BLaER1 treated with 17β-estradiol and CSF1 and Interleukin-3, amounts not matched to agents 10 nM and 100 nM (cell line): ENCODE measurements around the gene GPR161.
A peak's percentile ranks its signal among the peaks of the same experiment; 100 is the strongest.
"Not testable (repeated sequence)": the region's sequence is repeated elsewhere in the genome, so short reads cannot be mapped to it uniquely, and the experiment has no call there.

Experiments used
- H3K27ac ChIP-seq, 11 experiments: shearing (Covaris generic); formaldehyde crosslinking; 2 replicates each; pipeline ENCODE4 v1.8.1; 2022
- H3K27me3 ChIP-seq, 11 experiments: shearing (Covaris generic); formaldehyde crosslinking; 2 replicates each; pipeline ENCODE4 v1.8.1; 2022
- H3K36me3 ChIP-seq, 11 experiments: shearing (Covaris generic); formaldehyde crosslinking; 2 replicates each; pipeline ENCODE4 v1.8.1; 2022
- H3K4me1 ChIP-seq, 10 experiments: shearing (Covaris generic); formaldehyde crosslinking; 2 replicates each; pipeline ENCODE4 v1.8.1; 2022
- H3K4me2 ChIP-seq, 11 experiments: shearing (Covaris generic); formaldehyde crosslinking; 2 replicates each; pipeline ENCODE4 v1.8.1; 2022
- H3K4me3 ChIP-seq, 10 experiments: shearing (Covaris generic); formaldehyde crosslinking; 2 replicates each; pipeline ENCODE4 v1.8.1; 2022
- H3K9ac ChIP-seq, 11 experiments: shearing (Covaris generic); formaldehyde crosslinking; 2 replicates each; pipeline ENCODE4 v1.8.1; 2022
- H3K9me3 ChIP-seq, 11 experiments: shearing (Covaris generic); formaldehyde crosslinking; replicated peaks in 1 of 11; 2 replicates each; pipeline ENCODE4 v1.8.1; 2022
- H4K20me1 ChIP-seq, 11 experiments: shearing (Covaris generic); formaldehyde crosslinking; 2 replicates each; pipeline ENCODE4 v1.8.1; 2022
- Cebpa-rat ChIP-seq, 11 experiments: shearing (Covaris generic); IDR thresholded peaks; 2 replicates each; pipeline ENCODE4 v1.8.1; 2022

Gene GPR161

DNA sequence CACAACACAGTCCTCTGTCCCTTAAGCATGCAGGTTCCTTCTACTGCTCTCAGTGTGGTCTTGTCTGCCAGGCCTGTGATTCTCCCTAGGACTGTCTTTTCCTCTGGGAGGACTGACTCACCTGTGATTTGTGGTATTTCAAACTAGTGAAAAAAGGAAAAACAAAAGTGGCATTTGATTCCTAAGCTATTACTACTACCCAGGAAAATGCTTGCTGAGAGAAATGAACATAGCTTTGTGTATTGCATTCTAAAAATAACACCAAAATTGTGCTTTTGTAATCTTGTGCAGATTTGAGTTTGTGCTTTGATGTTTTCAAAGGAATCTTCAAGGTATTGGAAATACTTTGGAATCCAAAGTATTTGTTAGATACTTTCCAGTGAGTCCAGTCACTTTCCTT lies 57.0 kb downstream of the GPR161 start:
- H3K4me2 ChIP-seq: no peak overlapping the region
- no peak overlapping the region for H3K27ac ChIP-seq
- no peak for TF ChIP-seq Cebpa-rat (IDR thresholded peaks at IDR 0.05)

DNA sequence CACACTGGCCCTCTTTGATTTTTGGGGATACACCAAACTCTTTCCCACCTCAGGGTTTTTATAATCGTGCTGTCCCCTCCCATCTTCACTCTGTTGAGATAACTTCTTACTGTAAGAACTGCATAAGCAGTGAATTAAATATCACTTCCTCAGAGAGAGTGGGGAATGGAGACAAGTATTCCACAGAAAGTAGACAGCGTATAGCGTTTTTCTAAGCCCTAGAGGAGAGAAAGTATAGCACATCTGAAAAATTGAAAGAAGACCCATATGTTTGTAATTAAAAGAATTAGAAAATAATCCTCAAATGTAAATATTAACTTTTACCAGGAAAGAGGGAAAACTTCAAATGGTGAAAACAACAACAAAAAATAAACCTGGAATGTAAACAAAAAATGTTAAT lies 67.3 kb downstream of the GPR161 start:
- no peaks in the 10 kb centered on the region for H4K20me1 ChIP-seq
- no peak overlapping the region for H3K27ac ChIP-seq
- H3K4me2 ChIP-seq: no peak overlapping the region
- no peak for TF ChIP-seq Cebpa-rat (IDR thresholded peaks at IDR 0.05)
- no peaks in the 10 kb centered on the region for H3K4me1 ChIP-seq
- peaks cover 66 to 98% (median 88%) of the 10 kb centered on the region in 11 experiments for H3K36me3 ChIP-seq
- H3K4me3 ChIP-seq: no peak overlapping the region
- no peaks in the 10 kb centered on the region for H3K9me3 ChIP-seq
- H3K9ac ChIP-seq: no peak overlapping the region
- H3K27me3 ChIP-seq: no peaks in the 10 kb centered on the region

More for the DNA sequence above, 57.0 kb downstream of the GPR161 start:
- no peaks in the 10 kb centered on the region for H3K27me3 ChIP-seq
- no peak overlapping the region for H3K4me3 ChIP-seq
- H3K9me3 ChIP-seq: no peaks in the 10 kb centered on the region
- H3K9ac ChIP-seq: no peak overlapping the region
- H3K4me1 ChIP-seq: peaks cover 0 to 23% (median 0%) of the 10 kb centered on the region in 10 experiments; a peak in 8 of 20 replicates
- H3K36me3 ChIP-seq: peaks cover 25 to 45% (median 33%) of the 10 kb centered on the region in 11 experiments; a peak in 21 of 22 replicates
- no peaks in the 10 kb centered on the region; a peak in 1 of 22 replicates for H4K20me1 ChIP-seq

DNA sequence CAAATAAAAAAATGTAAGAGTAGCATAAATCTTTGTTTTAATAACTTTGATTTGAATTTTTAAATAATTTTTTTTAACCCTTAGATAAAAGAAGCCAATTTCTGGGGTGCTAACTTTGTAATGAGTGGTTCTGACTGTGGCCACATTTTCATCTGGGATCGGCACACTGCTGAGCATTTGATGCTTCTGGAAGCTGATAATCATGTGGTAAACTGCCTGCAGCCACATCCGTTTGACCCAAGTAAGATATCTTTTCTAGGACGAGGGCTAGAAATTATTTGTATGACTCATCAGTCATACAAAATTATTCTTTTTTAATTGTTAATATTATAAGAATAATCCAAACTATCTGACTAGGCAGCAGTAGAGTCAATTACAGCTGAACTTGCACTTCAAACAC lies 71.2 kb downstream of the GPR161 start:
- no peak for TF ChIP-seq Cebpa-rat (IDR thresholded peaks at IDR 0.05)
- no peaks in the 10 kb centered on the region for H3K9me3 ChIP-seq
- no peaks in the 10 kb centered on the region for H3K27me3 ChIP-seq
- no peak overlapping the region for H3K9ac ChIP-seq
- no peaks in the 10 kb centered on the region for H3K4me1 ChIP-seq
- H3K4me3 ChIP-seq: no peak overlapping the region
- peaks cover 43 to 88% (median 61%) of the 10 kb centered on the region in 11 experiments for H3K36me3 ChIP-seq
- H3K4me2 ChIP-seq: no peak overlapping the region
- 0 out of 22 replicates have a peak, but pooled peaks cover 0 to 3% (median 0%) of the 10 kb centered on the region in 11 experiments for H4K20me1 ChIP-seq
- no peak overlapping the region for H3K27ac ChIP-seq

DNA sequence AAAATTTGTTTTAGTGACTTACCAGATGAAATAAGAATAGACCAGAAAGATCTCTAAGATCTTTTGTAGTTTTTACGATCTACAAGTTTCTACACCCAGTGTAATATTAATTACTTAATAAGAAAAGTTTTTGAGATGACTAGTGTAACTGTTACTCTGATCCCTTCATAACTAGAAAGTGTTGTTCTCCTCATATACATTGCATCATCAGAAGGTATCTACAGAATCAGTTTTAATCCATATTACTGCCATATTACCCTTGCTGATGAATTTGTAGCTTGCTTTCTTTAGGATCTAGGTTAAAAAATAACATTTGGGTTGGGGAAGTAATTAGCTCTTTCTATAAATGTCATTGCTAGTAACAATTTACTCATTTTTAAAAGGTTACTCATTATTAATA lies 72.5 kb downstream of the GPR161 start:
- no peak for TF ChIP-seq Cebpa-rat (IDR thresholded peaks at IDR 0.05)
- H3K4me3 ChIP-seq: no peak overlapping the region
- peaks cover 39 to 88% (median 61%) of the 10 kb centered on the region in 11 experiments for H3K36me3 ChIP-seq
- no peak overlapping the region for H3K9ac ChIP-seq
- no peaks in the 10 kb centered on the region for H3K27me3 ChIP-seq
- no peak overlapping the region for H3K27ac ChIP-seq
- H4K20me1 ChIP-seq: peaks cover 0 to 3% (median 0%) of the 10 kb centered on the region in 11 experiments; a peak in 1 of 22 replicates
- no peak overlapping the region for H3K4me2 ChIP-seq
- H3K4me1 ChIP-seq: no peaks in the 10 kb centered on the region
- no peaks in the 10 kb centered on the region for H3K9me3 ChIP-seq

DNA sequence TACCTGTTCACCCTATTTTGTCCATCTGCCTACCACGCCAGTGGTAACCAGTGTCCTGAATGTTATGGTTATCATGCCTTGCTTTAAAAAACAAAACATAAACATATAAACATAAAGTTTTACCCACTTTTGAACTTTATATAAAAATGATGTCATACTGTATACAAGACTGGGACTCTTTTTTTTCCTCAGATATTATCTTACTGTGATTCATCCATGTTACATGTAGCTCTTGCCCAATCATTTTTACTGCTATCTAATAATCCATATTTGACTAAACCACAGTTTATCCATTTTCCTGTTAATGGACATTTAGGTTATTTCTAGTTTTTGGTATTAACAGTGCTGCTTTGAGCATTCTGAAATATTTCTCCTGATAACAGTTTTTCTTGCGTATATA lies 78.8 kb downstream of the GPR161 start:
- H3K4me2 ChIP-seq: no peak overlapping the region
- peaks cover 13 to 52% (median 27%) of the 10 kb centered on the region in 11 experiments; a peak in 18 of 22 replicates for H3K36me3 ChIP-seq
- TF ChIP-seq Cebpa-rat (IDR thresholded peaks at IDR 0.05): no peak
- no peak overlapping the region for H3K27ac ChIP-seq
- H3K9me3 ChIP-seq: no peaks in the 10 kb centered on the region
- H3K4me1 ChIP-seq: peaks cover 0 to 16% (median 8%) of the 10 kb centered on the region in 10 experiments; a peak in 12 of 20 replicates
- no peaks in the 10 kb centered on the region for H3K27me3 ChIP-seq
- H4K20me1 ChIP-seq: peaks cover 0 to 3% (median 0%) of the 10 kb centered on the region in 11 experiments; a peak in 1 of 22 replicates
- H3K9ac ChIP-seq: no peak overlapping the region
- no peak overlapping the region for H3K4me3 ChIP-seq

DNA sequence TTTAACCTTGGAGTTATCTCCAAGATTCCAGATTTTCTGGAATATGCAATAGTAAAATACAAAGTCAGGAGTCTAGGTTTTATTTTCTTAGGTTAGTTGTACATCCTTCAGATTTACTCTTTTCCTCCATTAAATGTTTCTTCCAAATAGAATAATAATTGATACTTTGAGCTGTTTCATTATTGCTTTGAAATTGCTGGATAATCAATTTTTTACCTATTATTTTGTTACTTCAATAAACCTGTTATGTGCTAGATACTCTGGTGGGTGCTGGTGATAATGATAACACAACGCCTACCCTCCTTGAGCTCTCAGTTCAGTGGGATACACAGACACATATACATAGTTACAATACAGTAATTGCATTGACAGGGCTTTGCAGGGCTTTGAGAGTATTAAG lies 79.4 kb downstream of the GPR161 start:
- peaks cover 0 to 3% (median 0%) of the 10 kb centered on the region in 11 experiments; a peak in 1 of 22 replicates for H4K20me1 ChIP-seq
- H3K9ac ChIP-seq: no peak overlapping the region

DNA sequence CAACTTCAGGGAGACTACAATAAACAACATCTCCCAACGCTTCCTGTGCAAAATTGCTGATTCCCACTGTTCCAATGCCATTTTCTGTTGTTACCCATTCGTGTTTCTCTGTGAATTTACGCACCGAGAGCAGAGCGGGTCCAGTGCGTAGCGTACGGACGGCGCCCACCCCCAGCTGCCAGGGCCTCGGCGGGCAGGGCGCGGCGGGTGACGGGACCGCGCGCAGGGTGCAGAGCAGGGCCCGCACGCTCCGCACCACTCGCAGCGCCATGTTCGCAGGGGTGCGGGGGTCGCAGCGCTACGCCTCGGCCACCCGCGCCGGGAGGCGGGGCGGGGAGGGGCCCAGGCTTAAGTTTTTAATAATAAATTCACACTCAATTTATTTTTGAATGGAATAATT lies 80.6 kb downstream of the GPR161 start:
- H3K9me3 ChIP-seq, H3K9ac ChIP-seq, H3K27me3 ChIP-seq, H3K4me2 ChIP-seq, H4K20me1 ChIP-seq, H3K27ac ChIP-seq, H3K4me3 ChIP-seq: not testable (repeated sequence)
- Histone ChIP-seq H3K4me1 (peaks cover 0 to 16% (median 8%) of the 10 kb centered on the region in 10 experiments; a peak in 12 of 20 replicates), H3K36me3 (peaks cover 13 to 56% (median 33%) of the 10 kb centered on the region in 11 experiments; a peak in 18 of 22 replicates)

More for the DNA sequence above, 79.4 kb downstream of the GPR161 start:
- H3K4me2 ChIP-seq: no peak overlapping the region
- peaks cover 13 to 53% (median 31%) of the 10 kb centered on the region in 11 experiments; a peak in 18 of 22 replicates for H3K36me3 ChIP-seq
- H3K4me3 ChIP-seq: no peak overlapping the region
- no peak for TF ChIP-seq Cebpa-rat (IDR thresholded peaks at IDR 0.05)
- H3K27ac ChIP-seq: no peak overlapping the region
- H3K27me3 ChIP-seq: no peaks in the 10 kb centered on the region
- peaks cover 0 to 16% (median 8%) of the 10 kb centered on the region in 10 experiments; a peak in 12 of 20 replicates for H3K4me1 ChIP-seq
- no peaks in the 10 kb centered on the region for H3K9me3 ChIP-seq

DNA sequence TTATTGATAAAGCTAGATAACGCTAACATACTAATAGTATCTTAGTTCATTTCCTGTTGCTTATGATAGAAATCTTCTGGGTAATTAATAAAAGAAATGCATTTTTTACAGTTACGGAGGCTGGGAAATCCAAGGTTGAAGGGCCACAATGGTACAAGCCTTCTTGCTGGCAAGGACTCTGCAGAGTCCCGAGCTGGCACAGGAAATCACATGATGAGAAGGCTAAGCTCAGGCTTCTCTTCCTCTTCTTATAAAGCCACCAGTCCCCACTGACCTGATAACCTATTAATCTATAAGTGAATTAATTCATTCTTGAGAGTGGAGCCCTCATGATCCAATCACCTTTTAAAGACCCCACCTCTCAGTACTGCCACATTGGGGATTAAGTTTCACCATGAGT lies 82.6 kb downstream of the GPR161 start:
- H3K4me2 ChIP-seq: peak overlapping the region in 4 of 11 experiments; percentile 10 to 67 (median 54); a peak in 6 of 22 replicates
- H3K4me3 ChIP-seq: no peak overlapping the region
- H3K36me3 ChIP-seq: peaks cover 3 to 51% (median 21%) of the 10 kb centered on the region in 11 experiments; a peak in 14 of 22 replicates
- no peak for TF ChIP-seq Cebpa-rat (IDR thresholded peaks at IDR 0.05)
- no peaks in the 10 kb centered on the region for H3K9me3 ChIP-seq
- peaks cover 0 to 16% (median 8%) of the 10 kb centered on the region in 10 experiments; a peak in 12 of 20 replicates for H3K4me1 ChIP-seq
- H4K20me1 ChIP-seq: no peaks in the 10 kb centered on the region
- no peak overlapping the region for H3K9ac ChIP-seq
- H3K27me3 ChIP-seq: no peaks in the 10 kb centered on the region
- H3K27ac ChIP-seq: no peak overlapping the region

DNA sequence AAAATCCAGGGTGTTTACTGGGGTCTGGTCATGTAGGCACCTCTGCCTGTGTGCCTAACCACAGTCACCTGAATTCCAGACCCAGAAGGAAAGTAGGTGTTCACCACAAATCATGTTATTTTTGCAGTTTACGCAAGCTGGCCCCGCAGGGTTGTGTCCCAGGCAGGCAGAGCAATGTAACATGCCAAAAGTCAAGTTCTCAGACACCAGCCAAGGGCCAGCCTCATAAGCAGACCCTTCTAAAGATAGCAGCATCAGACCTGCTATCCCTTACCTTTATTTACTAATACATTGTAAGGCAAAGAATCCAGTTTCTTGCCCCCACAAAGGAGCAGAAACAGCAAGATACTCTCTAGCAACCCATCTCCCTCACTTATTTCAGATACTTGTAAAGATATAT lies 83.0 kb downstream of the GPR161 start:
- no peaks in the 10 kb centered on the region for H4K20me1 ChIP-seq
- no peak overlapping the region for H3K4me3 ChIP-seq
- H3K4me1 ChIP-seq: peaks cover 0 to 16% (median 8%) of the 10 kb centered on the region in 10 experiments; a peak in 12 of 20 replicates
- no peak overlapping the region for H3K9ac ChIP-seq
- H3K27ac ChIP-seq: no peak overlapping the region
- peak overlapping the region in 4 of 11 experiments; percentile 10 to 67 (median 54); a peak in 6 of 22 replicates for H3K4me2 ChIP-seq
- no peak for TF ChIP-seq Cebpa-rat (IDR thresholded peaks at IDR 0.05)
- H3K36me3 ChIP-seq: peaks cover 7 to 53% (median 20%) of the 10 kb centered on the region in 11 experiments; a peak in 16 of 22 replicates
- no peaks in the 10 kb centered on the region for H3K27me3 ChIP-seq
- H3K9me3 ChIP-seq: no peaks in the 10 kb centered on the region

DNA sequence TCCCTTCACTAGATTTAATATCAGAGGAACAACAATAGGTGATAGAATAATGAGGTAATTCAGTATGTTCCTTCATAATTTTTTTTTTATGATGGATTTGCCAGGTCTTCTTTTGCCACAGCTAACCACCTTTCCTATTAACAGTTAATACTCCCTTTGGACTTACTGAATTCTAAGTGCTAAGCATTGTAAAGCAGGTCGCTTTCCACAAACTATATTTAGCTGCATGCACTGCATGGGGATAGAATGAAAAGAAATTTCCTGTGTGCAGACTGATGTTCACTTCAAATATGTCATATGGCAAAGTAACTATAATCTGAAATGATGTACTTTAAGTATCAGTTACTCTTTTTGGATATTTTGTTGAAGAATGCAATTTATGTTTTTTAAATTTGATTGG lies 85.8 kb downstream of the GPR161 start:
- TF ChIP-seq Cebpa-rat (IDR thresholded peaks at IDR 0.05): no peak
- Histone ChIP-seq H3K4me2 (no peak overlapping the region), H3K9me3 (no peaks in the 10 kb centered on the region), H3K27ac (no peak overlapping the region), H3K4me1 (peaks cover 0 to 16% (median 8%) of the 10 kb centered on the region in 10 experiments; a peak in 12 of 20 replicates), H4K20me1 (no peaks in the 10 kb centered on the region), H3K4me3 (no peak overlapping the region), H3K36me3 (peaks cover 9 to 60% (median 32%) of the 10 kb centered on the region in 11 experiments; a peak in 16 of 22 replicates), H3K9ac (no peak overlapping the region), H3K27me3 (no peaks in the 10 kb centered on the region)
